SK-N-MC (cell line): Measurements from ENCODE around the gene PC.

Experiments
- DNase-seq: peaks from one replicate; pipeline ENCODE4 v3.0.0-alpha.2; 2011; ENCODE audit warnings: low read depth, low spot score
- H3K27ac ChIP-seq: fragments of 200-600 bp; sonication (generic); 2 replicates; pipeline ENCODE4 v1.5.1; 2016; ENCODE audit warnings: mixed run types
- H3K36me3 ChIP-seq: fragments of 200-600 bp; sonication (generic); 2 replicates; pipeline ENCODE4 v1.6.1; 2017; ENCODE audit warnings: antibody characterized with exemption, low read length, mixed read lengths; ENCODE audit not compliant: insufficient read depth
- H3K4me3 ChIP-seq: fragments of 200-600 bp; sonication (generic); 2 replicates; pipeline ENCODE4 v1.5.1; 2016
- H3K9ac ChIP-seq: fragments of 200-600 bp; sonication (generic); 2 replicates; pipeline ENCODE4 v1.8.0; 2017; ENCODE audit warnings: mixed run types, mixed read lengths; ENCODE audit not compliant: insufficient read length
- H3K9me3 ChIP-seq: fragments of 200-600 bp; sonication (generic); 2 replicates; pipeline ENCODE4 v1.6.1; 2017; ENCODE audit warnings: low read depth, mild to moderate bottlenecking, antibody characterized with exemption, low read length, moderate library complexity, mixed read lengths
- EZH2 ChIP-seq: fragments of 200-600 bp; sonication (generic); IDR thresholded peaks from one replicate; pipeline ENCODE4 v1.6.1; 2017; ENCODE audit warnings: antibody characterized with exemption
- FOXP2 ChIP-seq: optimal IDR thresholded peaks from 2 replicates; pipeline ENCODE3; 2011; ENCODE audit warnings: mild to moderate bottlenecking, moderate library complexity; ENCODE audit not compliant: insufficient read depth; ENCODE audit errors: extremely low read length, control extremely low read depth
- POLR2AphosphoS5 ChIP-seq: IDR thresholded peaks from 2 replicates; pipeline ENCODE4 v1.6.1; 2012; ENCODE audit warnings: mild to moderate bottlenecking, low read depth, low read length, borderline replicate concordance

Gene PC

GRCh38 chr11:66868726-66869566, 89.2 kb downstream of the PC start:
- TF ChIP-seq POLR2AphosphoS5 = no peak
- TF ChIP-seq FOXP2 = no peak
- no peak for TF ChIP-seq EZH2
- H3K36me3 ChIP-seq = no peaks in the 10 kb centered on the region; the same call in 1 of the 2 replicates

GRCh38 chr11:66868082-66868725, 90.0 kb downstream of the PC start:
- Histone ChIP-seq H3K9ac (no peak overlapping the region), H3K27ac (no peak overlapping the region), H3K9me3 (no peaks in the 10 kb centered on the region), H3K36me3 (no peaks in the 10 kb centered on the region; the same call in 1 of the 2 replicates), H3K4me3 (no peak overlapping the region)
- no peak for DNase-seq
- TF ChIP-seq EZH2 (no peak), POLR2AphosphoS5 (no peak), FOXP2 (no peak)

More at GRCh38 chr11:66868726-66869566, 89.2 kb downstream of the PC start:
- Histone ChIP-seq H3K9me3 (no peaks in the 10 kb centered on the region), H3K4me3 (no peak overlapping the region), H3K9ac (no peak overlapping the region), H3K27ac (no peak overlapping the region)
- DNase-seq = no peak

DNA sequence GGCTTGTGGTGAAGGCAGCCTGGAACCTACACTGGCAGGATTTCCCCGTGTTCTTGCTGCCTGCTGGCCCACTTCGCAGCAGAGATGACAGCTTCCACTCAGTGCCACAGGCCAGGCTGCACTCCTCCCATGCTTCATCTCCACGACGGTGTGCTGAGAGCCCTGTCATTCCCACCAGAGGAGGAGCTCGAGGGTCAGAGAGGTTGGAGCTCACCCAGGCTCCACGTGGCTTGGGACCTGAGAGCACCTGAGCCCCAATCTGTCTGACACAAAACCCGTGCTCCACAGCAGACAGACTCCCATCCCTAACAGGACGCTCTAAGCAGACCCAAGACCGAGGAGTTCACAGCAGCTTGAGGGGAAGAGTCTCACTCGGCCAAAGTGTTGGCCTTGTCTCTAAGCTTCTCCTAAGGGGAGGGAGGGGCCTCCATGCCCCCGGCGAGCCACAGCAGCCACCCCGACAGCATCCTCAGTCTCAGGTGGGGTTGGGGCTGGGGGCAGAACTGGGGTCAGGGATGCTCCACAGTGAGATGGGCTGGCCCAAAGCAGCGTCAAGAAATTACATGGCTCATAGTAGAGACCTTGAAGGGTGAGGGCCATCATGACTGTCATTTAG, 90.7 kb downstream of the PC start:
- no peak overlapping the region for H3K9ac ChIP-seq
- no peak overlapping the region for H3K27ac ChIP-seq
- H3K36me3 ChIP-seq = no peaks in the 10 kb centered on the region; the same call in 1 of the 2 replicates
- no peak for DNase-seq
- H3K4me3 ChIP-seq = no peak overlapping the region
- H3K9me3 ChIP-seq = no peaks in the 10 kb centered on the region
- TF ChIP-seq EZH2 (no peak), FOXP2 (no peak), POLR2AphosphoS5 (no peak)

- Histone ChIP-seq H3K36me3 (no peaks in the 10 kb centered on the region; the same call in 1 of the 2 replicates), H3K4me3 (no peak overlapping the region), H3K27ac (no peak overlapping the region), H3K9ac (no peak overlapping the region), H3K9me3 (no peaks in the 10 kb centered on the region)
- TF ChIP-seq POLR2AphosphoS5 (no peak), FOXP2 (no peak), EZH2 (no peak)
- DNase-seq = no peak
Measured at GRCh38 chr11:66866511-66866986, 91.6 kb downstream of the PC start.

- Histone ChIP-seq H3K36me3 (no peaks in the 10 kb centered on the region; the same call in 1 of the 2 replicates), H3K9me3 (no peaks in the 10 kb centered on the region), H3K4me3 (no peak overlapping the region), H3K27ac (no peak overlapping the region), H3K9ac (no peak overlapping the region)
- no peak for DNase-seq
- TF ChIP-seq FOXP2 (no peak), POLR2AphosphoS5 (no peak), EZH2 (no peak)
Measured at GRCh38 chr11:66866007-66866406, 92.2 kb downstream of the PC start.

DNA sequence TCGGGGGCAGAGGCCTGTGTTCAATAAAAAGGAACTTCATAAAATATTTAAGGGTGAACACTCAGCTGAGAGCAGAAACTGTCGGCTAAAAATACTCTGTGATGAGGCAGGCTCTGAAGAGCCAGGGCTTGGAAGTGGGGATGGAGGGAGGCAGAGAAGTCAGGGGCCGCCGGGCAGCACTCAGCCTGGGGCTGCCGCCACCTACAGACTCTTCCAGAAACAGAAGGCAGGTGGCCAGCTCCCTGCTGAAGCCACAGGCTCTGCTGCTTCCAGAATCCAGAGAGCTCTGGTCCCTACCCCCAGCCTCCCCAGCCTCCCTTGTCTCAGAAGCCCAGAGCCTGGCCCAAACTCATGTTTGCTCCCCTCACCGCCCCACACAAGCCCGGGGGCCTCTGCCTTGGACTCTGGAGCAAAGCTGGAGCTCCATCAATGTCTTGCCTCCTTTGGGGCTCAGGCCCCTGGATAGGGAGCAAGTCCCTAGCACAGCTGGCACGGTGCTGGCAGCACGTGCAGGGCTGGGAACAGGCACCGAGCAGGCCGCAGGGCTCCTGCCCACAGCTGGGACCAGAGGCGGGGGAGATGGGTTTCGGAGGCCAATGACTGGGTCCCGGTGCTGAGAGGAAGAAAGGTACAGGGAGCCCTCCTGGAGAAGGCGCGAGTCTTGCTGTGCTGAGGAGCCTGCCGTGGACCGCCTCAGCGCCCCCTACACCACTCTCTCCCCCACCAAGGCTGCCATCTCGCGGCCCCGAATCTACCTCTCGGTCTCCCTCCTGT, 93.1 kb downstream of the PC start:
- Histone ChIP-seq H3K9me3 (no peaks in the 10 kb centered on the region), H3K9ac (no peak overlapping the region), H3K4me3 (no peak overlapping the region), H3K27ac (no peak overlapping the region), H3K36me3 (no peaks in the 10 kb centered on the region)
- no peak for TF ChIP-seq EZH2
- no peak for DNase-seq

DNA sequence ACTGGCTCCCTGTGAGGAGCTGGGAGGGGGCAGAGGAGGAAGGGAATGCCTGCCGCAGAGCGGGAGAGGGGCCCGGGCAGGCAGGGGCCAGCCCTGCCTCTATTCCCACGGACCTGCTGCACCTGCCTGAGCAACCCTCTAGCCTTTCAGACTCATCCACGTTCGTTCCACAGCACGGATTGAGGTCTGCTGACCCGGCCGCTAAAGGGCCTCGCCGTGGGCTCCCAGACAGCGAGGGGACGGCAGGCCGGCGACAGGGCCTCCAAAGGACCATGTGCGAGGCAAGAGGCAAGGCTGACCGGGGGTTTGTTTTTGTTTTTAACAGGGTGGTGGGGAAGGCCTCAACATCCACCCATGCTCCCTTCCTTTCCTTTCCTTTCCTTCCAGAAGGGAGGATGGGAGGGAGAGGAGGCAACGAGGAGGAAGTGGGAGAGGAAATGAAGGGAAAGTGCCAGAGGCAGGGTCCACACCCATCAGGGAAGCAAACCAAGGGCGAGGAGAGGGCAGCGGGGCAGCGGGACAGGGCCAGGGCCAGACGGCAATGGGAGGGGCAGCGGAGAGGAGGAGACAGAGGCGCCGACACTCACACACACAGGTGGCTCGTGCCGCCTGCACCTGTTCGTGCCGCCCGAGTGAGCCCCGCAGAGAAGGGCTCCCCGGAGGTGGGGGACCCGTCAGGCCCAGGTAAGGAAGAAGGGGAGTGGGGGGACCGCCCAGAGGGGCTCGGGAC, 93.8 kb downstream of the PC start:
- H3K27ac ChIP-seq = no peak overlapping the region

More for the DNA sequence above, 93.8 kb downstream of the PC start:
- Histone ChIP-seq H3K4me3 (no peak overlapping the region), H3K36me3 (no peaks in the 10 kb centered on the region; the same call in 1 of the 2 replicates), H3K9ac (no peak overlapping the region), H3K9me3 (no peaks in the 10 kb centered on the region)
- TF ChIP-seq POLR2AphosphoS5 (no peak), EZH2 (no peak), FOXP2 (no peak)
- no peak for DNase-seq
